ENCODE results near the gene SPTBN5. TPM values are rescaled to one million over a fixed set of nuclear protein-coding genes. Genes with fewer than 3 reads are reported as not detected.

SPTBN5 gene
- total RNA-seq, 1 experiment from 2014 or later = 3.2 TPM

GRCh38 chr15:41884458-41884857, 9.4 kb downstream of the SPTBN5 start:
- no peak for DNase-seq (ENCODE audit: low spot score)
- no peaks in the 10 kb centered on the region for H3K4me1 ChIP-seq (ENCODE audit: insufficient read depth, low read length, poor library complexity, severe bottlenecking)
- no peaks in the 10 kb centered on the region for H3K27me3 ChIP-seq (replicated peaks; ENCODE audit: insufficient read depth, low read depth, low read length, poor library complexity)
- no TSS peak for BruUV-seq (replicated peaks)
- H3K9me3 ChIP-seq (ENCODE audit: low read depth, low read length, poor library complexity, severe bottlenecking) = no peaks in the 10 kb centered on the region
- POLR2A ChIA-PET (ENCODE audit: low non-redundant PET) = no interaction called here
- CTCF ChIA-PET = no interaction called here
- no peaks in the 10 kb centered on the region for H3K36me3 ChIP-seq (ENCODE audit: insufficient read depth, low read length, poor library complexity, severe bottlenecking)
- intact Hi-C loops (cut with micrococcal nuclease; ENCODE audit: unreplicated experiment) = no loop called here
- no peak overlapping the region for H3K4me3 ChIP-seq (ENCODE audit: low read depth, low read length, poor library complexity, severe bottlenecking)
- TF ChIP-seq, protein P1, sequence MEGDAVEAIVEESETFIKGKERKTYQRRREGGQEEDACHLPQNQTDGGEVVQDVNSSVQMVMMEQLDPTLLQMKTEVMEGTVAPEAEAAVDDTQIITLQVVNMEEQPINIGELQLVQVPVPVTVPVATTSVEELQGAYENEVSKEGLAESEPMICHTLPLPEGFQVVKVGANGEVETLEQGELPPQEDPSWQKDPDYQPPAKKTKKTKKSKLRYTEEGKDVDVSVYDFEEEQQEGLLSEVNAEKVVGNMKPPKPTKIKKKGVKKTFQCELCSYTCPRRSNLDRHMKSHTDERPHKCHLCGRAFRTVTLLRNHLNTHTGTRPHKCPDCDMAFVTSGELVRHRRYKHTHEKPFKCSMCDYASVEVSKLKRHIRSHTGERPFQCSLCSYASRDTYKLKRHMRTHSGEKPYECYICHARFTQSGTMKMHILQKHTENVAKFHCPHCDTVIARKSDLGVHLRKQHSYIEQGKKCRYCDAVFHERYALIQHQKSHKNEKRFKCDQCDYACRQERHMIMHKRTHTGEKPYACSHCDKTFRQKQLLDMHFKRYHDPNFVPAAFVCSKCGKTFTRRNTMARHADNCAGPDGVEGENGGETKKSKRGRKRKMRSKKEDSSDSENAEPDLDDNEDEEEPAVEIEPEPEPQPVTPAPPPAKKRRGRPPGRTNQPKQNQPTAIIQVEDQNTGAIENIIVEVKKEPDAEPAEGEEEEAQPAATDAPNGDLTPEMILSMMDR (conservative IDR thresholded peaks at IDR 0.05; ENCODE audit: low read depth, low read length) = no peak
- no peak for TF ChIP-seq EZH2 (IDR thresholded peaks at IDR 0.05; ENCODE audit: borderline replicate concordance, low read depth, low read length, poor library complexity, severe bottlenecking)
- no peak overlapping the region for H3K27ac ChIP-seq (ENCODE audit: low read depth, low read length, poor library complexity, severe bottlenecking)

DNA sequence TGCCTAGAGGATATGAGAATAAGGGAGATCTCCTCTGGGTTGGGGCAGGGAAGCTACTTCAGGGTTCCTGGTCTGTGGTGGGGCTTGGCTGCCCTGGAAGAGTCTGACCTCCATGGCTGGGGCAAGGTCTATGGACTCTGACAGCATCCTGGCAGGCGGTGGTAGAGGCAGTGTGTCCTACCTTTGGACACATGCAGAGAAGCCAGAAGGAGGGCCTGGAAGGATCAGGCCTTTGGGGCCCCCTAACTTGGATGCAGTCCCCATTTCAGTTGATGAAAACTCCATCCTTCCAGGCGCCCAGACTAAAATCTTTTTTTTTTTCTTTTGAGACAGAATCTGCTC, 10.4 kb downstream of the SPTBN5 start:
- intact Hi-C loops (cut with micrococcal nuclease; ENCODE audit: unreplicated experiment) = no loop called here
- no TSS peak for BruUV-seq (replicated peaks)
- DNase-seq (ENCODE audit: low spot score) = no peak
- ChIA-PET CTCF (no interaction called here), POLR2A (ENCODE audit: low non-redundant PET) (no interaction called here)
- TF ChIP-seq EZH2 (IDR thresholded peaks at IDR 0.05; ENCODE audit: borderline replicate concordance, low read depth, low read length, poor library complexity, severe bottlenecking) = no peak
- TF ChIP-seq, protein P1 (conservative IDR thresholded peaks at IDR 0.05; ENCODE audit: low read depth, low read length) = no peak
- Histone ChIP-seq H3K4me1 (ENCODE audit: insufficient read depth, low read length, poor library complexity, severe bottlenecking) (no peaks in the 10 kb centered on the region), H3K36me3 (ENCODE audit: insufficient read depth, low read length, poor library complexity, severe bottlenecking) (no peaks in the 10 kb centered on the region), H3K27ac (ENCODE audit: low read depth, low read length, poor library complexity, severe bottlenecking) (no peak overlapping the region), H3K27me3 (replicated peaks; ENCODE audit: insufficient read depth, low read depth, low read length, poor library complexity) (no peaks in the 10 kb centered on the region), H3K9me3 (ENCODE audit: low read depth, low read length, poor library complexity, severe bottlenecking) (no peaks in the 10 kb centered on the region), H3K4me3 (ENCODE audit: low read depth, low read length, poor library complexity, severe bottlenecking) (no peak overlapping the region)

- TF ChIP-seq EZH2 (IDR thresholded peaks at IDR 0.05; ENCODE audit: borderline replicate concordance, low read depth, low read length, poor library complexity, severe bottlenecking) = no peak
- TF ChIP-seq, protein P1 (conservative IDR thresholded peaks at IDR 0.05; ENCODE audit: low read depth, low read length) = no peak
Measured at GRCh38 chr15:41882689-41883483, 11.0 kb downstream of the SPTBN5 start.

More at GRCh38 chr15:41882689-41883483, 11.0 kb downstream of the SPTBN5 start:
- Histone ChIP-seq H3K4me1 (ENCODE audit: insufficient read depth, low read length, poor library complexity, severe bottlenecking) (no peaks in the 10 kb centered on the region), H3K4me3 (ENCODE audit: low read depth, low read length, poor library complexity, severe bottlenecking) (no peak overlapping the region), H3K9me3 (ENCODE audit: low read depth, low read length, poor library complexity, severe bottlenecking) (no peaks in the 10 kb centered on the region), H3K36me3 (ENCODE audit: insufficient read depth, low read length, poor library complexity, severe bottlenecking) (no peaks in the 10 kb centered on the region), H3K27me3 (replicated peaks; ENCODE audit: insufficient read depth, low read depth, low read length, poor library complexity) (no peaks in the 10 kb centered on the region), H3K27ac (ENCODE audit: low read depth, low read length, poor library complexity, severe bottlenecking) (no peak overlapping the region)
- ChIA-PET POLR2A (ENCODE audit: low non-redundant PET) (no interaction called here), CTCF (no interaction called here)
- intact Hi-C loops (cut with micrococcal nuclease; ENCODE audit: unreplicated experiment) = no loop called here
- no peak for DNase-seq (ENCODE audit: low spot score)
- no TSS peak for BruUV-seq (replicated peaks)

All from A673 (cell line).